ENCODE measurements around the gene NEAT1. TPM values are rescaled to one million over a fixed set of nuclear protein-coding genes. Genes with fewer than 3 reads are reported as not detected.

The NEAT1 gene
- total and polyA plus RNA-seq, 8 donors = 106 to 1,441 (median 149) TPM

- Histone ChIP-seq H3K27ac (peak overlapping the region; percentile 57 to 60), H3K4me1 (peaks cover 23 to 78% of the 10 kb centered on the region in 2 donors)
These were observed 18.4 kb downstream of the NEAT1 start for GRCh38 chr11:65440831-65441499.

GRCh38 chr11:65442842-65443331 is 20.3 kb downstream of the NEAT1 start:
- H3K36me3 ChIP-seq = peaks cover 0 to 74% of the 10 kb centered on the region in 2 donors
- H3K4me3 ChIP-seq = no peak overlapping the region
- H3K27ac ChIP-seq = peak overlapping the region; percentile 57 to 60
- peaks cover 22 to 60% of the 10 kb centered on the region in 2 donors for H3K4me1 ChIP-seq
- no peaks in the 10 kb centered on the region for H3K27me3 ChIP-seq
- intact Hi-C loops (cut with DNase I) = no loop called here
- no peak for TF ChIP-seq CTCF (IDR thresholded peaks at IDR 0.05)
- H3K9me3 ChIP-seq = no peaks in the 10 kb centered on the region
- DNase-seq = peak in 1 of 4 donors; percentile 33
- no peak for ATAC-seq

More at GRCh38 chr11:65440831-65441499, 18.4 kb downstream of the NEAT1 start:
- no peak for TF ChIP-seq CTCF (IDR thresholded peaks at IDR 0.05)
- DNase-seq = peak in 1 of 4 donors; percentile 32
- no peak for ATAC-seq
- no peaks in the 10 kb centered on the region for H3K9me3 ChIP-seq
- H3K4me3 ChIP-seq = no peak overlapping the region
- intact Hi-C loops (cut with DNase I) = no loop called here
- H3K36me3 ChIP-seq = peaks cover 0 to 87% of the 10 kb centered on the region in 2 donors
- no peaks in the 10 kb centered on the region for H3K27me3 ChIP-seq

- H3K9me3 ChIP-seq = no peaks in the 10 kb centered on the region
- H3K36me3 ChIP-seq = peaks cover 0 to 58% of the 10 kb centered on the region in 2 donors
- peak; percentile 0 for ATAC-seq
- peak in 1 of 4 donors; percentile 38 for DNase-seq
- peaks cover 13 to 44% of the 10 kb centered on the region in 2 donors for H3K4me1 ChIP-seq
- H3K27ac ChIP-seq = peak overlapping the region; percentile 22 to 53
- H3K4me3 ChIP-seq = no peak overlapping the region
- H3K27me3 ChIP-seq = no peaks in the 10 kb centered on the region
- TF ChIP-seq CTCF (IDR thresholded peaks at IDR 0.05) = no peak
- intact Hi-C loops (cut with DNase I) = no loop called here
These were observed 21.9 kb downstream of the NEAT1 start for GRCh38 chr11:65444314-65445051.

- Histone ChIP-seq H3K27ac (peak overlapping the region; percentile 22 to 53), H3K27me3 (no peaks in the 10 kb centered on the region), H3K4me1 (peaks cover 12 to 37% of the 10 kb centered on the region in 2 donors), H3K36me3 (peaks cover 0 to 55% of the 10 kb centered on the region in 2 donors), H3K9me3 (no peaks in the 10 kb centered on the region), H3K4me3 (no peak overlapping the region)
- ATAC-seq (peak; percentile 1), DNase-seq (peak in 2 of 4 donors; percentile 43 to 77)
- no peak for TF ChIP-seq CTCF (IDR thresholded peaks at IDR 0.05)
- intact Hi-C loops (cut with DNase I) = no loop called here
These were observed 22.6 kb downstream of the NEAT1 start for GRCh38 chr11:65445101-65445603.
